ENCODE data around the gene PIM1.
A peak's percentile ranks its signal among the peaks of the same experiment; 100 is the strongest.
"Not testable (repeated sequence)": the region's sequence is repeated elsewhere in the genome, so short reads cannot be mapped to it uniquely, and the experiment has no call there.

The PIM1 gene

DNA sequence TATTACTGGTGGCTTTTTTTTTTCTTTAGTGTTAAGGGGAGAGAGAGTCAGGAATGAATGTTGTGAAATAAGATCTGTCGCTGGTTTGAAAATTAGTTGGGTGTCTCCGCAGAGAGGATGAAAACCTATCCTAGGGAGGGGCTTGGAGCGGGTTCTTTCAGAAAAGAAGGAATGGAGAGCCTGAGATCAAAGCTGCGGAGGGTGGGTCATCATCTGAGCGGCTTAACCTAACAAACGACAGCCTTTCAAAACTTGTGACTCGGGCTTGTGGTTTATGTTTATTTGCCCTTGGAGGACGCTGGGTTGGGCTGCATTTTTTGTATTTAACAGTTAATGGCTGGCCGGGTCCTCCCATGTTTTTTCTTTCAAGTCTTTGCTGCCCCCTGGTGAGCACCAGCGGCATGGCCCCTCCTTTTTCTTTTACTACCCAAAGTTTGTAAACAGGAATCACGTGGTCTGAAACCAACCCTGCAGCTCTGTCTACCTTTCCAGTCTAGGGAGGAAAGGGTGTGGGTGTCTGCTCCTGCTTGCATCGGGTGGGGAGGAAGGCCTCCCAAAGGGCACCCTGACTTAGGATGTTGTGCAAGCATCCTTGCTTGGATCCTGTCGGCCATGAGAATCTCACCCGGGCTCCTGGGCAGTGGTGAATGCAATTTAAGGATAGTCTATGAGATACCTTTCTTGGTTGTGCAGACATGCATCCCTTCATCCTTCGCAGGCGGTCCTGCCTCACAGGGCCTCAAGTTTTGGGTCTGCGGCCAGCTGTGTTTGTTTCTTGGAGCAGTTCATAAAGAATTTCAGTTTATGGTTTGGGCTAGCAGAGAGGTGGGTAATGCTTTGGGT is 2.2 kb downstream of the PIM1 start:
- Mint-ChIP-seq H3K27me3 (ENCODE audit: low read depth) (peaks cover 2% of the 10 kb centered on the region), H3K4me3 (peak overlapping the region; percentile 91), H3K4me1 (ENCODE audit: low read depth) (peaks cover 45% of the 10 kb centered on the region), H3K36me3 (ENCODE audit: low read depth) (peaks cover 63% of the 10 kb centered on the region), H3K27ac (peak overlapping the region; percentile 94), H3K9me3 (no peaks in the 10 kb centered on the region)
- DNase-seq (ENCODE audit: low spot score): peak; percentile 89

DNA sequence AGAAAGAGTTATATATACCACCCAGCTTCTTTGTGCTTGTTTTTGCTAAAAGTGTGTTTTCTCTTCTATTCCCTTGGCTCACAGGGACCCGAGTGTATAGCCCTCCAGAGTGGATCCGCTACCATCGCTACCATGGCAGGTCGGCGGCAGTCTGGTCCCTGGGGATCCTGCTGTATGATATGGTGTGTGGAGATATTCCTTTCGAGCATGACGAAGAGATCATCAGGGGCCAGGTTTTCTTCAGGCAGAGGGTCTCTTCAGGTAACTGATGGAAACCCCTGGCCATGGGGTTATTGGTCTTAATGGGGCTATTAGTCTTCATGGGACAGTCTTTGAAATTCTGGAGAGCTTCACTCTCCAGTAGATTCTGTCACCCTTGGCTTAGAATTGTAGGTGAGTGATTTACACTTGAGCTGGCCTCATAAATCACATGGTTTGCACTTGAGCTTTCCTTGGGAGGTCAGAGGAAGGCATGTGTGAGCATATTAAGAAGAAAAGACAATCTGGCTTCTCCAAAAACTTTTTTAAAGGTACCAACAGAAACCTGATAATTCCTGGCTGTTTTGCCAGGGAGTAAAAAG is 3.0 kb downstream of the PIM1 start:
- H3K27ac Mint-ChIP-seq: peak overlapping the region; percentile 94

DNA sequence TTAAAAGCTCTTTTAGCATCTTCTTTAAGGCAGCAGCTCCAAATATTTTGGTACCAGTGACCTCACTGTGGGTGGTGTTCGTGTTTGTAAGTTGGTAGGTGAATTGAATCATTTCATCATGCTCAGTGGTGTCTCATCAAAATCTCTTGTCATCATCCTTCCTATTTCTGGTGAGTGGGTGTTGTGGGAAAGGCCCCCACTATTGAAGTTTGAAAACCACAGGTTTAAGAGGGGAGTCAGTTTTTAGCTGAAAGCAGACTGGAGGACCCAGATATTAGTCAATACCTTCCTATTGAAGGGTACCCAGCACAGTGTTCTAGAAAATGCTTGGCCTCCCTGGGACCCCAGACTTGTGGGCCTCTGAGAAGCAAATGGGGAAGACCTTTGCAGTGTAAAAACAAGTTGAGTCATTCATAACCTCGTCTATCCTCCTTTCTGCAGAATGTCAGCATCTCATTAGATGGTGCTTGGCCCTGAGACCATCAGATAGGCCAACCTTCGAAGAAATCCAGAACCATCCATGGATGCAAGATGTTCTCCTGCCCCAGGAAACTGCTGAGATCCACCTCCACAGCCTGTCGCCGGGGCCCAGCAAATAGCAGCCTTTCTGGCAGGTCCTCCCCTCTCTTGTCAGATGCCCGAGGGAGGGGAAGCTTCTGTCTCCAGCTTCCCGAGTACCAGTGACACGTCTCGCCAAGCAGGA is 3.7 kb downstream of the PIM1 start:
- Mint-ChIP-seq H3K4me1 (ENCODE audit: low read depth) (peaks cover 48% of the 10 kb centered on the region), H3K27me3 (ENCODE audit: low read depth) (no peaks in the 10 kb centered on the region), H3K4me3 (peak overlapping the region; percentile 91), H3K36me3 (ENCODE audit: low read depth) (peaks cover 74% of the 10 kb centered on the region), H3K9me3 (peaks cover 4% of the 10 kb centered on the region), H3K27ac (peak overlapping the region; percentile 94)
- DNase-seq (ENCODE audit: low spot score): peak; percentile 74

More for the DNA sequence above, 3.0 kb downstream of the PIM1 start:
- Mint-ChIP-seq H3K4me3 (peak overlapping the region; percentile 91), H3K9me3 (peaks cover 2% of the 10 kb centered on the region), H3K4me1 (ENCODE audit: low read depth) (peaks cover 51% of the 10 kb centered on the region), H3K36me3 (ENCODE audit: low read depth) (peaks cover 71% of the 10 kb centered on the region), H3K27me3 (ENCODE audit: low read depth) (peaks cover 2% of the 10 kb centered on the region)
- DNase-seq (ENCODE audit: low spot score): no peak

DNA sequence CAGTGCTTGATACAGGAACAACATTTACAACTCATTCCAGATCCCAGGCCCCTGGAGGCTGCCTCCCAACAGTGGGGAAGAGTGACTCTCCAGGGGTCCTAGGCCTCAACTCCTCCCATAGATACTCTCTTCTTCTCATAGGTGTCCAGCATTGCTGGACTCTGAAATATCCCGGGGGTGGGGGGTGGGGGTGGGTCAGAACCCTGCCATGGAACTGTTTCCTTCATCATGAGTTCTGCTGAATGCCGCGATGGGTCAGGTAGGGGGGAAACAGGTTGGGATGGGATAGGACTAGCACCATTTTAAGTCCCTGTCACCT is 4.2 kb downstream of the PIM1 start:
- H3K36me3 Mint-ChIP-seq (ENCODE audit: low read depth): peaks cover 74% of the 10 kb centered on the region

DNA sequence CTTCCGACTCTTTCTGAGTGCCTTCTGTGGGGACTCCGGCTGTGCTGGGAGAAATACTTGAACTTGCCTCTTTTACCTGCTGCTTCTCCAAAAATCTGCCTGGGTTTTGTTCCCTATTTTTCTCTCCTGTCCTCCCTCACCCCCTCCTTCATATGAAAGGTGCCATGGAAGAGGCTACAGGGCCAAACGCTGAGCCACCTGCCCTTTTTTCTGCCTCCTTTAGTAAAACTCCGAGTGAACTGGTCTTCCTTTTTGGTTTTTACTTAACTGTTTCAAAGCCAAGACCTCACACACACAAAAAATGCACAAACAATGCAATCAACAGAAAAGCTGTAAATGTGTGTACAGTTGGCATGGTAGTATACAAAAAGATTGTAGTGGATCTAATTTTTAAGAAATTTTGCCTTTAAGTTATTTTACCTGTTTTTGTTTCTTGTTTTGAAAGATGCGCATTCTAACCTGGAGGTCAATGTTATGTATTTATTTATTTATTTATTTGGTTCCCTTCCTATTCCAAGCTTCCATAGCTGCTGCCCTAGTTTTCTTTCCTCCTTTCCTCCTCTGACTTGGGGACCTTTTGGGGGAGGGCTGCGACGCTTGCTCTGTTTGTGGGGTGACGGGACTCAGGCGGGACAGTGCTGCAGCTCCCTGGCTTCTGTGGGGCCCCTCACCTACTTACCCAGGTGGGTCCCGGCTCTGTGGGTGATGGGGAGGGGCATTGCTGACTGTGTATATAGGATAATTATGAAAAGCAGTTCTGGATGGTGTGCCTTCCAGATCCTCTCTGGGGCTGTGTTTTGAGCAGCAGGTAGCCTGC is 4.8 kb downstream of the PIM1 start:
- Mint-ChIP-seq H3K9me3 (peaks cover 4% of the 10 kb centered on the region), H3K27ac (peak overlapping the region; percentile 94), H3K4me1 (ENCODE audit: low read depth) (peaks cover 46% of the 10 kb centered on the region), H3K36me3 (ENCODE audit: low read depth) (peaks cover 74% of the 10 kb centered on the region), H3K27me3 (ENCODE audit: low read depth) (no peaks in the 10 kb centered on the region), H3K4me3 (peak overlapping the region; percentile 91)
- no peak for DNase-seq (ENCODE audit: low spot score)

More for the DNA sequence above, 4.2 kb downstream of the PIM1 start:
- Mint-ChIP-seq H3K4me1 (ENCODE audit: low read depth) (peaks cover 47% of the 10 kb centered on the region), H3K9me3 (peaks cover 4% of the 10 kb centered on the region), H3K27ac (peak overlapping the region; percentile 94), H3K4me3 (peak overlapping the region; percentile 91), H3K27me3 (ENCODE audit: low read depth) (no peaks in the 10 kb centered on the region)
- DNase-seq (ENCODE audit: low spot score): no peak

DNA sequence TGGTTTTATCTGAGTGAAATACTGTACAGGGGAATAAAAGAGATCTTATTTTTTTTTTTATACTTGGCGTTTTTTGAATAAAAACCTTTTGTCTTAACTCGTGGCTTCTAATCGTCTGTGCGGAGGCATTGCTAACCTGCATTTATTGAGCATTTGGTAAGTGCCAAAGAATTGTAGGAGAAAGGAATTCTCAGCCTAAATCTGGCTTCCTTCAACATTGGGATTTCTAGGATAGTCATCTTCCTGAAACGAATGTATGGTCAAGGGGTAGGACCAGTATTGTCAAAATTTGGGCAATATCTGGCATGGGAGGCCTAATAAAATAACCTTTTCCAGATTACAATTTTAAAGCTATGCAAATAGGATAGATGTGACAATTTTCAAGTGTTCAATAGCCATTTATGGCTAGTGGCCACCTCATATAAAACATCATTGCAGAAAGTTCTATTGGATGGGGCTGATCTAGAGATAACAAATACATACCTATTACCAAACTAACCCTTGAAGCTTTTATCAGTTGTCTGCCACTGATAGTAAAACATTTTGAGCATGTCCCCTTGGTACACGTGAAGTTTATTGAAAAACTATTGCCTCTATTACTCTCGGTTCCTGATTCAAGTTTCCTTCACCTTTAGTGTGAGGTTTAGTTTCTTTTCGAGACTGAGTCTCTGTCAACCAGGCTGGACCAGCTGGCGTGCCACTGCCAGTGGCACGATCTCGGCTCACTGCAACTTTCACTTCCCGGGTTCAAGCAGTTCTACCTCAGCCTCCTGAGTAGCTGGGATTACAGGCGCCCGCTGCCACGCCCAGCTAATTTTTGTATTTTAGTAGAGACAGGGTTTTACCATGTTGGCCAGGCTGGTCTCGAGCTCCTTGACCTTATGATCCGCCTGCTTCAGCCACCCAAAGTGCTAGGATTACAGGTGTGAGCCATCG is 5.6 kb downstream of the PIM1 start:
- no peak for DNase-seq (ENCODE audit: low spot score)
- Mint-ChIP-seq H3K9me3 (peaks cover 4% of the 10 kb centered on the region), H3K27ac (peak overlapping the region; percentile 94), H3K4me1 (ENCODE audit: low read depth) (peaks cover 50% of the 10 kb centered on the region), H3K36me3 (ENCODE audit: low read depth) (peaks cover 74% of the 10 kb centered on the region), H3K4me3 (peak overlapping the region; percentile 91), H3K27me3 (ENCODE audit: low read depth) (no peaks in the 10 kb centered on the region)

DNA sequence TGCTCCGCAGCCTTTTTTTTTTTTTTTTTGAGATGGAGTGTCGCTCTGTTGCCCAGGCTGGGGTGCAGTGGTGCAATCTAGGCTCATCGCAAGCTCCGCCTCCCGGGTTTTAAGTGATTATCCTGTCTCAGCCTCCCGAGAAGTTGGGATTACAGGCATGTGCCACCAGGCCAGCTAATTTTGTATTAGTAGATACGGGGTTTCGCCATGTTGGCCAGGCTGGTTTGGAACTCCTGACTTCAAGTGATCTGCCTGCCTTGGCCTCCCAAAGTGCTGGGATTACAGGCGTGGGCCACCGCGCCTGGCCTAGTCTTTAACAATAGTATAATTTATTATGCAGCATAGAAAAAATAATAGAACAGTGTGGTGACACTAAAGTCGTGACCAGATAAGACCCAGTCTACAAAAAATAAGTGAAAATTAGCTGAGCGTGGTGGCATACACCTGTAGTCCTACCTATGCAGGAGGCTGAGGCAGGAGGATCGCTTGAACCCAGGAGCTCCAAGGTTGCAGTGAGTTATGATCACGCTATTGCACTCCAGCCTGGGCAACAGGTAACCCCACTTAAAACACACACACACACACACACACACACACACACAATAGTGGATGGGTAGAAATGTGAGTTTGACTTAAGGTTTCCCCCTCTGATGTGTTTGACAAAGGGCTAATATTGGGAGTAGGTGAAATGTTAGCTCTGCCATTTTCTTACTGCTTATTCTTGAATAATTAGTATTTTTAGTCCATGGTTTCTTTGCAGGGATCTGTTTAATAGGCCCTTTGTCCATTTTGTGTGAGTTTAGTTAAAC is 6.5 kb downstream of the PIM1 start:
- no peak for DNase-seq (ENCODE audit: low spot score)
- no peaks in the 10 kb centered on the region for H3K27me3 Mint-ChIP-seq (ENCODE audit: low read depth)
- peak overlapping the region; percentile 91 for H3K4me3 Mint-ChIP-seq
- peak overlapping the region; percentile 94 for H3K27ac Mint-ChIP-seq
- H3K36me3 Mint-ChIP-seq (ENCODE audit: low read depth): peaks cover 70% of the 10 kb centered on the region
- H3K9me3 Mint-ChIP-seq: peaks cover 4% of the 10 kb centered on the region
- H3K4me1 Mint-ChIP-seq (ENCODE audit: low read depth): peaks cover 56% of the 10 kb centered on the region

DNA sequence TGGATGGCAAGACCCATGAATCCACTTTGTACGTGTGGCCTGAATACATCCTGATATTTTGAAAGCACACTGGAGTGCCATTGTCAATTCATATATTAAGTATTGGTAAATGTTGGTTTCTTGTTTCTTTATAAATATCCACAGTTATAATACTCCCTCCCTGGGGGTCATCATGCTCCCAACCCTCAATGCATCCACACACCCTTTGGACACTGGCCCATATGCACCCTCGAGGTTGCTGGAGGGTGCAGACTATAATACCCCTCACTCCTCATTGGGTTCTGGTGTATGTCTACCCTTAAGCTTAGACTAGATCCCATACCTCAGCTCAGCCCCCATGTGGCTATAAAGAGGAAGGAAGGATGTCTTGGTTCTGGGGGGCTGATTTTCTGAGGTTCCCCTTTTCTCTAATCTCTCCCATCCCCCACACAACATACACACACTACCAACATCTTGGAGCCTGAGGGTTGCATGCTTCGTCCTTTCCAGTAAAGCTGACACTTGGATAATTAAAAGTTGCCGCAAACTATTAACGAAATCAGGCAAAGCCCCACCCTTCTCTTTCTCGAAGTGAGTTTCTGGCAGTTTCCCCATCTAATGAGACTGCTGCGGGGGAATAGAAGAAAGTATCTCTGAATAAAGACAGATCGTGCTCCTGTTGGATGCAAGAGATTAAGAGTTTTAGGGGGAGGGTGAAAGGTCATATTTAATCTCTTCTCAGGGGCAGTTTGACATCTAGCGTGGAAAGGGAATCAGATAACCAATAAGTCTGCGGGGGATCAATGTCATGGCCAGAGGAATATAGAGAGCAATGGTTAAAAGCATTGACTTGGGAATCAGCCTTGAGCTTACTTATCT is 7.4 kb downstream of the PIM1 start:
- H3K9me3 Mint-ChIP-seq: peaks cover 4% of the 10 kb centered on the region
- peak overlapping the region; percentile 70 for H3K27ac Mint-ChIP-seq
- H3K27me3 Mint-ChIP-seq (ENCODE audit: low read depth): no peaks in the 10 kb centered on the region
- H3K4me1 Mint-ChIP-seq (ENCODE audit: low read depth): peaks cover 62% of the 10 kb centered on the region
- H3K4me3 Mint-ChIP-seq: peak overlapping the region; percentile 91
- DNase-seq (ENCODE audit: low spot score): no peak
- H3K36me3 Mint-ChIP-seq (ENCODE audit: low read depth): peaks cover 64% of the 10 kb centered on the region

DNA sequence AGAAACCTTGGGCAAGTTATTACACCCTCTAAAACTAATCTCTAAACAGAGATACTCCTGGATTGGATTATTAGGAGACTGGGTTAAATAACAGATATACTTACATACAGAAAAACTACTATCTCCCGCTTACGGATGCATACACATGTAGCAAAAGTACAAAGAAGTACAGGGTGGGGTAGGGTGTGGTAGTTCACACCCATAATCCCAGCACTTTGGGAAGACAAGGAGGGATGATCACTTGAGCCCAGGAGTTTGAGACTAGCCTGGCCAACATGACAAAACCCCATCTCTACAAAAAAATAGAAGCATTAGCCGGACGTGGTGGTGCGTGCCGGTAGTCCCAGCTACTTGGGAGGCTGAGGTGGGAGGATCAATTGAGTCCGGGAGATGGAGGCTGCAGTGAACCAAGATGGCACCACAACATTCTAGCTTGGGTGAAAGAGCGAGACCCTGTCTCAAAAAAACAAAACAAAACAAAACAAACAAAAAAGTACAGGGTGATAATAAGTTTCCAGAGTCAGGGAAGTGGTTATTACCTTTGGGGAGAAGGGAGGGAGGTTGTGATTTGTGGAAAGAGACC is 8.1 kb downstream of the PIM1 start:
- Mint-ChIP-seq H3K4me1 (ENCODE audit: low read depth) (peaks cover 66% of the 10 kb centered on the region), H3K9me3 (peaks cover 4% of the 10 kb centered on the region), H3K4me3 (no peak overlapping the region), H3K36me3 (ENCODE audit: low read depth) (peaks cover 58% of the 10 kb centered on the region), H3K27me3 (ENCODE audit: low read depth) (no peaks in the 10 kb centered on the region), H3K27ac (peak overlapping the region; percentile 70)
- DNase-seq (ENCODE audit: low spot score): no peak

DNA sequence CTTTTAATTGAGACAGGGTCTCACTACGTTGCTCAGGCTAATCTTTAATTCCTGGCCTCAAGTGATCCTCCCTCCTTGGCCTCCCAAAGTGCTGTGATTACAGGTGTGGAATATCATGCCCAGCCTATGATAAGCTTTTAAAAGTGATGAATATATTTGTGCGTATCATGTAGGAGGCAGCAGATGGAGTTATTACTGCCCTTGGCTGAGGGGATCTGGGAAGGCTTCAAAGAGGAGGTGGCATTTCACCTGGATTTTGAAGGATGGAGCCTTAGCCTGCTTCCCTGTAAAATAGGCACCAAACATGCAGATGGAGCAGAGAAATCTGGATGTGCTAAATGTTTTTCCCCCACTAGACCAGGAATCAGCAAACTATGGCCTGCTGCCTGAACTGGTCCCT is 10.1 kb downstream of the PIM1 start:
- no peak for DNase-seq (ENCODE audit: low spot score)
- no peak overlapping the region for H3K4me3 Mint-ChIP-seq
- H3K4me1 Mint-ChIP-seq (ENCODE audit: low read depth): peaks cover 60% of the 10 kb centered on the region
- peaks cover 4% of the 10 kb centered on the region for H3K9me3 Mint-ChIP-seq
- H3K27ac Mint-ChIP-seq: peak overlapping the region; percentile 67
- peaks cover 38% of the 10 kb centered on the region for H3K36me3 Mint-ChIP-seq (ENCODE audit: low read depth)
- no peaks in the 10 kb centered on the region for H3K27me3 Mint-ChIP-seq (ENCODE audit: low read depth)

DNA sequence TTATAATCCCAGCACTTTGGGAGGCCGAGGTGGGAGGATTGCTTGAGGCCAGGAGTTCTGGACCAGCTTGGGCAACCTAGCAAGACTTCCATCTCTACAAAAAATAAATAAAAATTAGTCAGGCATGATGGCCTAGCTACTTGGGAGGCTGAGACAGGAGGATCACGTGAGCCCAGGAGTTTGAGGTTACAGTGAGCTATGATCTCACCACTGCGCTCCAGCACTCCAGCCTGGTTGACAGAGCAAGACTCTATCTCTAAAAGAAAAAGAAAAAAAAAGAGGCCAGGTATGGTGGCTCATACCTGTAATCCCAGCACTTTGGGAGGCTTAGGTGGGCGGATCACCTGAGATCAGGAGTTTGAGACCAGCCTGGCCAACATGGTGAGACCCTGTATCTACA is 10.7 kb downstream of the PIM1 start:
- Mint-ChIP-seq H3K27ac (peak overlapping the region; percentile 67), H3K36me3 (ENCODE audit: low read depth) (peaks cover 33% of the 10 kb centered on the region), H3K4me1 (ENCODE audit: low read depth) (peaks cover 55% of the 10 kb centered on the region)
- not testable (repeated sequence) for H3K9me3 Mint-ChIP-seq; H3K4me3 Mint-ChIP-seq; DNase-seq (ENCODE audit: low spot score); H3K27me3 Mint-ChIP-seq (ENCODE audit: low read depth)

Measured in T-helper 2 cell treated with Interferon-gamma antibody and Interleukin-4, amounts not matched to agents 5 μg/mL and 100 μg/mL, for 36 hours (primary cell).